MV-4-11 (cell line): ENCODE results near the gene STUM.

Source experiments
- DNase-seq: peaks from one replicate; lab custom pipeline; 2025; lab: John Stamatoyannopoulos, UW

Gene STUM

DNA sequence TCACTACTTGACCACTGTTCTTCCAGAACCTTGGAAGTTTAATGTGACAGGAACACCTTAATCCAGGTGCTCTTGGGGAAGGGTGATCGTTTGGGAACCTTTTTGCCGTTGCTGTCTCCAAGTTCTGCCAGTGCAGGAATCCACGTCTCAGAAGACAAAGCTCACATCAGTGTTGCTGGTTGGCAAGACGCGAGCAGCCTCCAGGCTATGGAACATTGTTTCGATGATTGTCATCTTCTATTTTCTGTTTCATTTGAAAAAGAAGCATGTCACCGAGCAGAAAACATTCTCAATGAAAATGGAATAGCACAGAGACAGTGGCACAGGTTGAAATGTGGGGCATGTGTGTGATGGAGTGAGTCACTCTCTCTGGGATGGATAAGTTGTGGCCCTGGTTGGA is 11.7 kb downstream of the STUM start:
- DNase-seq: peak; percentile 28

GRCh38 chr1:226562989-226563388 is 14.4 kb downstream of the STUM start:
- DNase-seq: no peak

- DNase-seq: no peak
Measured at GRCh38 chr1:226563666-226564065, 15.1 kb downstream of the STUM start.

- no peak for DNase-seq
Measured at GRCh38 chr1:226565476-226565875, 16.9 kb downstream of the STUM start.

DNA sequence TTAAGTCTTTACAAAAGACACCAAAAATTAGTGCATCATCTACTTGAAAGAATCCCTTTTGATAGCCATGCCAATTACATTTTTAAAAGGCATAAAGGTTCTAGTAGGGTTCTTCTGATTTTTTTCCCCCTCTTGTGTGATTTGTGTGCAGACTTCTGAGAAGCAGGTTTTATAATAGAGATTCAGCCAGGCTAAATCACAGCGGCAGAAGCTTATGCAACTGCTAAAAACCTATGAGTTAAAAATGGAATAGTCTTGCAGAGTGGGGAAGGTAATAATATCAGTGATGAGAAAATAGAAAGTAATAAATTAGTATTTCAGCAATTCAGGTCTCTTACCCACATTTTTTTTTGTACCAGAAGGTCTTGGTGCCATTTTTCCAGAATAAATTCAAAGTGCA is 17.7 kb downstream of the STUM start:
- DNase-seq: no peak

DNA sequence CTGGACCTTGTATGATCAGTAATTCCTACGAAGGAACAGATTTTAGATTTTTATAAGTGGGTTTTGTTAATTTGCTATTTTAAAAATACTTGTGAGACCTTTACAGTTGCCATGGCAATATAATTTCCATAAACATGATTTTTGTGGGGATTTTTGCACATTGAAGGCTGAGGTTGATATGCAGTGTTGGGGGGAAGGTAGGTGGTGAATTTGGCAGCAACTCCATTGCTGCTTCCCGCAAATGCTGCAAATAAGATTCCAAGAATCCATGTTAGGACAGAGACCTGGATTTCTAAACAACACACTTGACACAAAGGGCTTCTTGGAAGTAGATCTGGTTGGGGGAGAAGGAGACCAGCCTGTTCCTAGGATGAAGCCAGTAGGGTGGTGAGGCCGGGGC is 18.2 kb downstream of the STUM start:
- DNase-seq: no peak

- no peak for DNase-seq
Measured at GRCh38 chr1:226568077-226568831, 19.7 kb downstream of the STUM start.

DNA sequence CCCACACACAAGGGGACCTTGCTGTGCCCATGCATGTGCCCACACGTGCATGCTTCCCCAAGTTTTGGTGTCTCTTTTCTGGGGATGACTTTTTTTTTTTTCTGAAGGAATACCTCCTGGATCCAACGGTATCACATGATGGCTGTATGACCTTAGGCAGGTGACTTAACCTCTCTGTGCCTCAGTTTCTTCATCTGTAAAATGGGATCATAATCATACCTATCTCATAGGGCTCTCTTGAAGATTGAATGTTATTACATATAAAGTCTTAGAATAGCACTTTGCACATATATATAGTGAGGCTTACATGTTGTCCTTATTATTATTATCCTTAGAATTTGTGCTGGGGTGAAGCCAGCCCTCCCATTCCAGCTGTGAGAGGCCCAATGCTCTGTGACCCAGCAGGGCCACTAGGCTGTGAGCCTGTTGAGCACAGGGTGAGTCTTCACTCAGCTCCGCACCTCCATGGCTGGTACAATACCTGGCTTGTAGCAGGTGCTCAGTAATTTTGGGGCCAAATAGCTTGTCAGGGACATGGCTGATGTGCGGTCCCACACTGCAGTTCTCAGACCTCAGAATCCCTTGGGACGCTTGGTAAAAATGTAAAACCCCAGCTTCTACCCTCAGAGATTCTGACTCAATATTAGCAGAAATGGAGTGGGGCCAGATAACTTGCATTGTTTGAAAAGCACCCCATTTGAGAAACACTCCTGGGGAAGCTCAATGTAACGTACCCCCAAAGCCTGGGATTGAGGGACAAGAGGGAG is 20.6 kb downstream of the STUM start:
- DNase-seq: no peak

- DNase-seq: no peak
Measured at GRCh38 chr1:226569879-226570547, 21.4 kb downstream of the STUM start.

DNA sequence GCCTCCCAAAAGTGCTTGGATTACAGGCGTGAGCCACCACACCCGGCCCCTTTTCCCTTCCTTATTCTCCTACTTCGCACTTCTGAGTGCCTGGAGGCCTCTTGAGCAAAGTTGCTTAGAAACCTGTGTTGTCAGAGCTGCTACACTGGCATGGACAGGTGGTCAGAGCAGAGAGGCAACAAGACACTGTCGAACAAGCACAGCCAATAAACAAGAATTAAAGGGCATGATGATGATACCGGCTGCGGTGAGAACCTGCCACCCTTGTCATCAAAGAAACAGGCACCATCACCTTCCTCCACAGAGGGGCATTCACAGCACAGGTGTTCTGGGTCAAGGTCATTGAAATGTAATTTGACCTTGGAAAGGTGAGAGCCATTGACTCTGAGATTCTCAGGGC is 23.3 kb downstream of the STUM start:
- DNase-seq: no peak

GRCh38 chr1:226572325-226572726 is 23.8 kb downstream of the STUM start:
- DNase-seq: no peak

- no peak for DNase-seq
Measured at GRCh38 chr1:226574044-226574443, 25.5 kb downstream of the STUM start.

GRCh38 chr1:226574591-226575435 is 26.2 kb downstream of the STUM start:
- no peak for DNase-seq

GRCh38 chr1:226575436-226575720 is 26.8 kb downstream of the STUM start:
- no peak for DNase-seq

DNA sequence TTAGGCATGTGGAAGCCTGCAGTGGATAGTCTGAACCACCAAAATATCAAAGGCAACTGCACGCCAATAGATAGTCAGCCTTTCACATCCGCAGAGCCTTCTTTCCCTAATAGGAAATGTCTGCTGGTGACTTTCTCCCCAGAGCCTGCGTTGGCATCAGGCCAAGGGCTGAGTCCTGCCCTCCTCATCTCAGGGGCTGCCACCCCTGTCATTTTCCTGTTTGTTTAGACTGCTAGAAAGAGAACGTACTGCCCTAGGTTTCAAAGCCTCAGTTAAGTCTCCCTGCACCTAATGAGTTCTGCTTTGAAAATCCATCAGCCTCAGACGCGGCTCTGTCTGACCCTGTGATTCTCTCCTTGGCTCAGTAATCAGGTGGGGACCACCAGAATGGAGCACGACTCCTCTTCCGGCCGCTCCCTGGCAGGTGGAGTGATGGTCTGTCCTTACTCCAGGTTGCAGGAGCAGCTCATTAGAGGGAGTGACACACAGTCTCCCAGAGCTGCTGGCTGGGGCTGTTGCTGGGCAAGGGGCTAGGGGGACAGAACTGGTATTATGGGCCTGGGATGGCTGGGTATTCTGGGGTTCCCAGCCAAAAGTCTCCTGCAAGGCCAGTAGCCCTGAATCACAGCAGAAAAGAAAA is 27.3 kb downstream of the STUM start:
- DNase-seq: no peak

DNA sequence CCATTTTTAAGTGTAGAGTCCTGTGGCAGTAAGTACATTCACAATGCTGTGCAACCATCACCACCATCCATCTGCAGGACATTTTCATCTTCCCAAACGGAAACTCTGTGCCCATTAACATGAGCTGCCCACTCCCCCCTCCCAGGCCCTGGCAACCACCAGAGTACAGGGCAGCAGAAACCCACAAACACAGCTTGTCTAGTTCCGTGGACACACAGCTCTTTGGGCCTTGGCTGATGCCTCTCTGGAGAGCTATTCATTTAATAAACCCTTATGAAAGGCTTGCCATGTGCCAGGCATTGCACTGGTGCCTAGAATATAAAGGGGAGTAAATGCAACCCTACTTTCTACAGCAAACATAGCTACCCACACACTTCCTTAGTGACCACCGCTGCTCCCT is 28.0 kb downstream of the STUM start:
- DNase-seq: no peak

- no peak for DNase-seq
Measured at GRCh38 chr1:226577401-226578180, 29.0 kb downstream of the STUM start.

DNA sequence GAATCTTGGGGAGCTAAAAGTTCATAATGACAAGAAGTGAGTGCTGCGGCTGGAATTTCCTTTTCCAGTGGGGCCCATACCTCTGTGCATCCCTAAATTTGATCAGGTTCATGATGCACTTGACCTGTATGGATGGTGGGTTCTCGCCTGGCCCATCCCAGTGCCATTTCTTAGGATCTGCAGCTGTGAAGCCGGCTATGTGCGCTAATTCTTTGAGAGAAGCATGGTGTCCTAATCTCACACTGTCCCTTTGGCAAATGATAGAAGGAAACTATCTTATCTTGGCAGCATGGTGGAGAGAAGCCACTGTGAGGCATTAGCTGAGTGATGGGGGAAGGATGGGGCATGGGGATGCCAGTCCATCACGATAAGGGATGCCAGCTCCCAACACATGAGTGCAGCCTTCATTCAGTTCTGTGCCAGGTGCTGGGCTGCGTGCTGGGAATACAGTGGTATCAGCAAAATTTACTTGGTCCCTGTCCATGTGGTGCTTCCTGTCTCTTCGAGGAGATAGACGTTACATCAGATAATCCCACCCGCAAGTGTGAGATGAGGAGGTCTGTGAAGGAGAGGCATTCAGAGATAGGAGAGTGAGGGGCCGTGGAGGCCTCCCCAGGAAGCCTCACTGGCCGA is 30.5 kb downstream of the STUM start:
- no peak for DNase-seq

DNA sequence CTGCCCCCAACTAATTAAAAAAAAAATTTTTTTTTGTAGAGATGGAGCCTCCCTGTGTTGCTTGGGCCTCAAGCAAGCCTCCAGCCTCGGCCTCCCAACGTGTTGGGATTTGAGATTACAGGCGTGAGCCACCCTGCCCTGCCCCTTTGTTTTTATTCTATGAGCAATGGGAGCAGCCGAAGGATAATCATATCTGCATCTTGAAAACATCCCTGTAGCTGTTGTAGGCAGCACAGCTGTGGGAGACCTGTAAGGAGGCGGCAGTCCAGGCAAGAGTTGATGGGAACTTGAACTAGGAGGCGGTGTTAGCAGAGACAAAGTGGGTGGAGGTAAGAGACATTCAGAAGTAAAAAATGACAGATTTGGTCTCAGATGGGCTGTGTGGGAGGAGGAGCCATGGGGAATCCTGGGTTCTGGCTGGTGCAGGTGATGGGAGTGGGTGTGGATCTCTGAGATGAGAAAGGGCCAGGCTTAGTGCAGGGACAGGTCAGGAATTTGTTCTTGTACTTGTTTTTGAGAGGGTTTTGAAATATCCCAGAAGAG is 31.3 kb downstream of the STUM start:
- no peak for DNase-seq

- no peak for DNase-seq
Measured at GRCh38 chr1:226580625-226581270, 32.2 kb downstream of the STUM start.
